MM.1S (cell line): ENCODE data around the gene PPM1G.
A peak's percentile ranks its signal among the peaks of the same experiment; 100 is the strongest.

Source experiments
- DNase-seq: peaks from one replicate; pipeline ENCODE4 v3.0.0-alpha.2; 2015
- H2AFZ ChIP-seq: fragments of 300-600 bp; sonication (generic); 2 replicates; pipeline ENCODE4 v1.6.0; 2016; ENCODE audit warnings: antibody characterized with exemption, low read length
- H3F3A ChIP-seq: fragments of 300-600 bp; sonication (generic); 2 replicates; pipeline ENCODE4 v1.6.1; 2016; ENCODE audit warnings: mild to moderate bottlenecking, antibody characterized with exemption, low read length, moderate library complexity, mixed read lengths; ENCODE audit not compliant: insufficient read depth
- H3K27ac ChIP-seq: fragments of 300-600 bp; sonication (generic); 2 replicates; pipeline ENCODE4 v1.5.1; 2016; ENCODE audit warnings: mild to moderate bottlenecking, low read length
- H3K27me3 ChIP-seq: fragments of 300-600 bp; sonication (generic); replicated peaks from 2 replicates; pipeline ENCODE4 v1.6.0; 2016; ENCODE audit warnings: low read length; ENCODE audit not compliant: insufficient read depth
- H3K36me3 ChIP-seq: fragments of 300-600 bp; sonication (generic); replicated peaks from 2 replicates; pipeline ENCODE4 v1.6.1; 2016; ENCODE audit warnings: mild to moderate bottlenecking, low read length, mixed read lengths; ENCODE audit not compliant: insufficient read depth
- H3K4me1 ChIP-seq: fragments of 300-600 bp; sonication (generic); 2 replicates; pipeline ENCODE4 v1.6.1; 2016; ENCODE audit warnings: low read length, mixed read lengths
- H3K4me2 ChIP-seq: fragments of 300-600 bp; sonication (generic); 2 replicates; pipeline ENCODE4 v1.6.0; 2016; ENCODE audit warnings: low read depth, low read length
- H3K4me3 ChIP-seq: fragments of 300-600 bp; sonication (generic); 2 replicates; pipeline ENCODE4 v1.5.1; 2016; ENCODE audit warnings: low read length, mixed read lengths
- H3K79me2 ChIP-seq: fragments of 300-600 bp; sonication (generic); 2 replicates; pipeline ENCODE4 v1.6.1; 2016; ENCODE audit warnings: mixed run types, low read length, mixed read lengths
- H3K9ac ChIP-seq: fragments of 300-600 bp; sonication (generic); 2 replicates; pipeline ENCODE4 v1.6.1; 2016; ENCODE audit warnings: low read length, mixed read lengths
- H3K9me2 ChIP-seq: fragments of 300-600 bp; sonication (generic); replicated peaks from 2 replicates; pipeline ENCODE4 v1.6.1; 2016; ENCODE audit warnings: mild to moderate bottlenecking, low read length, mixed read lengths; ENCODE audit not compliant: insufficient read depth
- H3K9me3 ChIP-seq: fragments of 300-600 bp; sonication (generic); replicated peaks from 2 replicates; pipeline ENCODE4 v1.6.1; 2016; ENCODE audit warnings: mild to moderate bottlenecking, low read length, mixed read lengths; ENCODE audit not compliant: insufficient read depth
- H4K20me1 ChIP-seq: fragments of 300-600 bp; sonication (generic); 2 replicates; pipeline ENCODE4 v1.6.1; 2016; ENCODE audit warnings: mild to moderate bottlenecking, low read length, moderate library complexity, mixed read lengths; ENCODE audit not compliant: insufficient read depth
- CTCF ChIP-seq: fragments of 300-600 bp; sonication (generic); IDR thresholded peaks from 2 replicates; pipeline ENCODE4 v1.5.1; 2016; ENCODE audit warnings: antibody characterized with exemption, low read length, mixed read lengths
- EZH2 ChIP-seq: fragments of 300-600 bp; sonication (generic); optimal IDR thresholded peaks from 2 replicates; pipeline ENCODE3; 2017; ENCODE audit warnings: low read depth, mild to moderate bottlenecking, antibody characterized with exemption, low read length, mixed read lengths
- EZH2phosphoT487 ChIP-seq: fragments of 300-600 bp; sonication (generic); IDR thresholded peaks from 2 replicates; pipeline ENCODE4 v1.6.1; 2018; ENCODE audit warnings: antibody characterized with exemption, low read length

Gene PPM1G

DNA sequence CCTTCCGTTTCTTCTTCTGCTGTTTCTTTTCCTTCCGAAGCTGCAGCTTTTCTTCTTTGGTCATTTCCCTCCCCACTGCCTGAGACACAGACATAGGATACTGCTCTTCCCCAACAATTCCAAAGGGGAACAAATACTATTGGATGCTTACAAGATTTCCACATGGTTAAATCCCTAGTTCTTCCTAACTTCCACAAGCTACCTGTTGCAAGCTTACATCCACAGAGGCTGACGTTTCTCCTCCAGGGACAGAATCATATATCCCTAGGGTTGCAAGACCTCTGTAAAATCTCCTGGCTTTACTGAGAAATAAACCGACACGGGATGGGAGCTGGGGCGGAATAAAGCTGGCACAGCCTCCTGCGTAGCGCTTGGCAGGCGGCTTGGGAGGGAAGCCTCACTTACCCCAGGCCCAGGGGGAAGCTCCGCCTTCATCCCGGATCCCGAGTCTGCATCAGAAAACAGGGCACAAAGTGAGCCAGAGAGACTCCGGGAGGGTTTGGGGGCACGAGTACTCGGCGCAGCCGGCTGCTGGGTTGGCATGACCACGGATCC, 39.8 kb downstream of the PPM1G start:
- H3K79me2 ChIP-seq, result peaks cover 56% of the 10 kb centered on the region
- no peaks in the 10 kb centered on the region for H4K20me1 ChIP-seq
- no peaks in the 10 kb centered on the region; the same call in 1 of the 2 replicates for H3K36me3 ChIP-seq
- H3F3A ChIP-seq, result peaks cover 4% of the 10 kb centered on the region; the same call in 1 of the 2 replicates
- H3K4me3 ChIP-seq, result peak overlapping the region; percentile 80
- no peaks in the 10 kb centered on the region for H3K9me3 ChIP-seq
- H3K9ac ChIP-seq, result peak overlapping the region; percentile 80
- no peak for TF ChIP-seq EZH2phosphoT487
- no peak for TF ChIP-seq EZH2
- no peak for TF ChIP-seq CTCF
- no peaks in the 10 kb centered on the region for H3K9me2 ChIP-seq
- peak overlapping the region; percentile 65 for H3K4me2 ChIP-seq
- H3K27ac ChIP-seq, result peak overlapping the region; percentile 44; the same call in 1 of the 2 replicates
- no peaks in the 10 kb centered on the region for H3K27me3 ChIP-seq
- peak overlapping the region; percentile 71 for H2AFZ ChIP-seq
- no peak for DNase-seq
- peaks cover 9% of the 10 kb centered on the region; the same call in 1 of the 2 replicates for H3K4me1 ChIP-seq

GRCh38 chr2:27363933-27364332, 45.5 kb downstream of the PPM1G start:
- Histone ChIP-seq H4K20me1 (no peaks in the 10 kb centered on the region), H3K27ac (no peak overlapping the region), H3K79me2 (peaks cover 17% of the 10 kb centered on the region), H3K9me3 (no peaks in the 10 kb centered on the region), H2AFZ (no peak overlapping the region), H3K9ac (no peak overlapping the region), H3K36me3 (peaks cover 2% of the 10 kb centered on the region), H3K4me3 (no peak overlapping the region), H3K9me2 (no peaks in the 10 kb centered on the region), H3K4me1 (peaks cover 5% of the 10 kb centered on the region; the same call in 1 of the 2 replicates), H3F3A (peaks cover 6% of the 10 kb centered on the region), H3K4me2 (no peak overlapping the region), H3K27me3 (no peaks in the 10 kb centered on the region)
- no peak for TF ChIP-seq EZH2
- no peak for TF ChIP-seq EZH2phosphoT487
- no peak for TF ChIP-seq CTCF
- no peak for DNase-seq

DNA sequence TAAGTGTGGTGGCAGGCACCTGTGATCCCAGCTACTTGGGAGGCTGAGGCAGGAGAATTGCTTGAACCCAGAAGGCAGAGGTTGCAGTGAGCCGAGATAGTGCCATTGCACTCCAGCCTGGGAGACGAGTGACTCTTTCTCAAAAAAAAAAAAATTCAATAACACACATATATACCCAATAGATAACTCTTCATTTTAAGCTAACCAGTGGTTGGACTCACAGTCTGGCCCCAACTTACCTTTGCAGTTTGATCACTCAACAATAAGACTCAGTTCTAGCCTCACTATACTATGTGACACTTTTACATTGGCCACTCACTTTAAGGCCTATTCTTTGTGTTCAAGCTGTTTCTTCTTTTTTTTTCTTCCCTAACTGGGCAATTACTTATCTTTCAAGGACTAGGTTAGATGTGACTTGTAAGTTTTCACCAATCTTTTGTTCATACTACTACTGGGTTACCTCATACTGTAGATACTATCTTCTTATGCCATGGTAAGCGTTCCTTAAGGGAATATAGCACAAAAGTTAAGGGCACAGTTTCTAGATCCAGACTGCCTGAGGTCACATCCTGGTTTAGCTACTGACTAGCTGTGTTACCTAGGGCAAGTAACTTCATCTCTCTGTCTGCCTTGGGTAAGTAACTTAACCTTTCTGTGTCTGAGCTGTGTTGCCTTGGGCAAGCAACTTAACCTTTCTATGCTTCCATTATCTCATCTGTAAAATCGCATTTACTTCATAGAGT, 46.5 kb downstream of the PPM1G start:
- Histone ChIP-seq H3K27me3 (no peaks in the 10 kb centered on the region), H3K9ac (no peak overlapping the region), H3K27ac (no peak overlapping the region), H2AFZ (no peak overlapping the region), H3F3A (peaks cover 6% of the 10 kb centered on the region), H4K20me1 (no peaks in the 10 kb centered on the region), H3K9me2 (no peaks in the 10 kb centered on the region), H3K4me1 (no peaks in the 10 kb centered on the region; the same call in 1 of the 2 replicates), H3K79me2 (peaks cover 14% of the 10 kb centered on the region), H3K4me3 (no peak overlapping the region), H3K36me3 (peaks cover 2% of the 10 kb centered on the region), H3K9me3 (no peaks in the 10 kb centered on the region), H3K4me2 (no peak overlapping the region)
- DNase-seq, result no peak
- no peak for TF ChIP-seq EZH2phosphoT487
- no peak for TF ChIP-seq EZH2
- TF ChIP-seq CTCF, result no peak
